IMR-90 (cell line): ENCODE results near the gene MUCL3. TPM values are rescaled to one million over a fixed set of nuclear protein-coding genes. Genes with fewer than 3 reads are reported as not detected.

Experiments
- ATAC-seq: fragments of 200-7000 bp; cut with Tn5 transposase; 2 replicates; pipeline ENCODE4 v1.9.1; 2020; ENCODE audit warnings: low read depth, mild to moderate bottlenecking, moderate library complexity
- BruUV-seq: library from RNA; stranded (reverse); fragments of 400-500 nt; replicated peaks from 2 replicates; lab custom pipeline; 2021; lab: Mats Ljungman, UMichigan
- CTCF ChIA-PET: fragments of 300-600 bp; formaldehyde crosslinking; extraction: SDS; loops from one replicate; lab custom pipeline; 2021; ENCODE audit warnings: antibody characterized with exemption; lab: Yijun Ruan, JAX
- POLR2A ChIA-PET: fragments of 300-600 bp; sonication (Branson Sonifier 250); formaldehyde crosslinking; loops from one replicate; lab custom pipeline; 2022; ENCODE audit warnings: antibody characterized with exemption; ENCODE audit not compliant: unreplicated experiment; lab: Charles Lee
- DNase-seq: peaks from one replicate; pipeline ENCODE4 v3.0.0; 2013
- H2AFZ ChIP-seq: replicated peaks from 2 replicates; pipeline ENCODE3; 2013; ENCODE audit warnings: low read length, mild to moderate bottlenecking; ENCODE audit not compliant: poor library complexity
- H2AK5ac ChIP-seq: 2 replicates; pipeline ENCODE4 v1.6.1; 2013; ENCODE audit warnings: low read depth, low read length, inconsistent platforms
- H2AK9ac ChIP-seq: replicated peaks from 2 replicates; pipeline ENCODE3; 2013; ENCODE audit warnings: mild to moderate bottlenecking, low read depth, low read length, moderate library complexity; ENCODE audit not compliant: poor library complexity
- H2BK120ac ChIP-seq: 2 replicates; pipeline ENCODE4 v1.6.1; 2013; ENCODE audit warnings: low read depth, low read length, inconsistent platforms
- H2BK15ac ChIP-seq: 3 replicates; pipeline ENCODE4 v1.6.1; 2013; ENCODE audit warnings: low read depth, low read length, inconsistent platforms
- H2BK20ac ChIP-seq: 2 replicates; pipeline ENCODE4 v1.6.1; 2013; ENCODE audit warnings: low read depth, mild to moderate bottlenecking, inconsistent platforms, low read length, moderate library complexity
- H2BK5ac ChIP-seq: 2 replicates; pipeline ENCODE4 v1.6.1; 2013; ENCODE audit warnings: mild to moderate bottlenecking, low read depth, low read length, inconsistent platforms; ENCODE audit not compliant: poor library complexity, severe bottlenecking
- H3K14ac ChIP-seq: replicated peaks from 2 replicates; pipeline ENCODE4 v1.6.1; 2013; ENCODE audit warnings: low read depth, low read length, inconsistent platforms
- H3K18ac ChIP-seq: 2 replicates; pipeline ENCODE4 v1.6.1; 2013; ENCODE audit warnings: low read depth, low read length, control low read depth
- H3K23ac ChIP-seq: 2 replicates; pipeline ENCODE4 v1.6.1; 2013; ENCODE audit warnings: low read depth, low read length, inconsistent platforms
- H3K27ac ChIP-seq: 2 replicates; pipeline ENCODE4 v1.5.1; 2013; ENCODE audit warnings: mild to moderate bottlenecking, control low read depth, low read length; ENCODE audit not compliant: insufficient read depth
- H3K27me3 ChIP-seq: 2 replicates; pipeline ENCODE4 v1.6.1; 2013; ENCODE audit warnings: low read length; ENCODE audit not compliant: control insufficient read depth, insufficient read depth
- H3K36me3 ChIP-seq: 2 replicates; pipeline ENCODE4 v1.6.1; 2013; ENCODE audit warnings: low read length, mixed read lengths; ENCODE audit not compliant: control insufficient read depth, insufficient read depth
- H3K4ac ChIP-seq: 2 replicates; pipeline ENCODE4 v1.6.1; 2013; ENCODE audit warnings: low read depth, low read length, inconsistent platforms
- H3K4me1 ChIP-seq: 2 replicates; pipeline ENCODE4 v1.6.1; 2013; ENCODE audit warnings: low read length, mixed read lengths; ENCODE audit not compliant: control insufficient read depth, insufficient read depth
- H3K4me2 ChIP-seq: 2 replicates; pipeline ENCODE4 v1.6.1; 2013; ENCODE audit warnings: low read depth, mild to moderate bottlenecking, control low read depth, low read length, moderate library complexity
- H3K4me3 ChIP-seq: 2 replicates; pipeline ENCODE4 v1.5.1; 2013; ENCODE audit warnings: low read depth, mild to moderate bottlenecking, control low read depth, low read length, moderate library complexity; ENCODE audit not compliant: insufficient read depth
- H3K56ac ChIP-seq: 2 replicates; pipeline ENCODE4 v1.6.1; 2013; ENCODE audit warnings: low read length, inconsistent platforms; ENCODE audit not compliant: insufficient read depth; ENCODE audit errors: extremely low read depth
- H3K79me1 ChIP-seq, 2 experiments: 2 replicates each; pipeline ENCODE4 v1.6.1; 2013; ENCODE audit warnings: low read length in 2 of 2, inconsistent platforms in 1 of 2, low read depth in 1 of 2
- H3K9ac ChIP-seq: 2 replicates; pipeline ENCODE4 v1.6.1; 2013; ENCODE audit warnings: low read depth, low read length, control low read depth
- H3K9me1 ChIP-seq: 2 replicates; pipeline ENCODE4 v1.6.1; 2013; ENCODE audit warnings: low read length, inconsistent platforms; ENCODE audit not compliant: insufficient read depth
- H3K9me3 ChIP-seq: 2 replicates; pipeline ENCODE4 v1.6.1; 2013; ENCODE audit warnings: low read length; ENCODE audit not compliant: control insufficient read depth, insufficient read depth
- H4K20me1 ChIP-seq: 2 replicates; pipeline ENCODE4 v1.6.1; 2013; ENCODE audit warnings: low read length, inconsistent platforms; ENCODE audit not compliant: insufficient read depth
- H4K5ac ChIP-seq: 2 replicates; pipeline ENCODE4 v1.6.1; 2013; ENCODE audit warnings: mild to moderate bottlenecking, low read depth, low read length, control low read depth
- H4K8ac ChIP-seq, 2 experiments: 2 replicates each; pipeline ENCODE4 v1.6.1; 2013; ENCODE audit warnings: low read depth in 2 of 2, low read length in 2 of 2, control low read depth in 1 of 2, inconsistent platforms in 1 of 2
- H4K91ac ChIP-seq: 2 replicates; pipeline ENCODE4 v1.6.1; 2013; ENCODE audit warnings: low read depth, low read length, inconsistent platforms; ENCODE audit not compliant: insufficient read depth
- BHLHE40 ChIP-seq: fragments of 150-350 bp; IDR thresholded peaks from 2 replicates; pipeline ENCODE4 v1.6.1; 2016; ENCODE audit warnings: mild to moderate bottlenecking, low read depth, low read length
- CHD1 ChIP-seq: IDR thresholded peaks from 2 replicates; pipeline ENCODE4 v1.6.1; 2012; ENCODE audit warnings: low read depth, low read length, improper control_type of control experiment
- FOS ChIP-seq: fragments of 150-350 bp; IDR thresholded peaks from 2 replicates; pipeline ENCODE4 v1.6.1; 2016; ENCODE audit warnings: low read depth, low read length
- MAFK ChIP-seq: IDR thresholded peaks from 2 replicates; pipeline ENCODE4 v1.6.1; 2012; ENCODE audit warnings: low read depth, low read length, improper control_type of control experiment
- MAZ ChIP-seq: IDR thresholded peaks from 2 replicates; pipeline ENCODE4 v1.6.1; 2012; ENCODE audit warnings: low read depth, mild to moderate bottlenecking, low read length, improper control_type of control experiment, moderate library complexity, borderline replicate concordance
- MXI1 ChIP-seq: IDR thresholded peaks from 2 replicates; pipeline ENCODE4 v1.6.1; 2012; ENCODE audit warnings: low read depth, mild to moderate bottlenecking, low read length, moderate library complexity, borderline replicate concordance
- NFE2L2 ChIP-seq: fragments of 150-350 bp; IDR thresholded peaks from 2 replicates; pipeline ENCODE4 v1.6.1; 2016; ENCODE audit warnings: low read depth, mild to moderate bottlenecking, low read length
- RAD21 ChIP-seq: IDR thresholded peaks from 2 replicates; pipeline ENCODE4 v1.6.1; 2012; ENCODE audit warnings: low read length, improper control_type of control experiment
- RFX5 ChIP-seq: IDR thresholded peaks from 2 replicates; pipeline ENCODE4 v1.8.0; 2012; ENCODE audit warnings: low read depth, mild to moderate bottlenecking, low read length, moderate library complexity
- SMC3 ChIP-seq: fragments of 150-350 bp; IDR thresholded peaks from 2 replicates; pipeline ENCODE4 v1.6.1; 2016; ENCODE audit warnings: low read depth, mild to moderate bottlenecking, antibody characterized with exemption, low read length, moderate library complexity
- WGBS, 2 experiments: methylation state at CpG; one replicate each; pipeline versions ENCODE4 v1.1.5 to v1.1.7; 2013; ENCODE audit warnings: missing lambda C conversion rate in 2 of 2; ENCODE audit not compliant: insufficient read length in 1 of 2; ENCODE audit errors: extremely low coverage in 2 of 2; 5-methylcytosine and 5-hydroxymethylcytosine counted together
- dilution Hi-C: fragments of 300-500 bp; cut with HindIII; formaldehyde crosslinking; loops from one replicate; pipeline ENCODE4 v1.14.3; 2018; ENCODE audit warnings: low sequenced_read_pairs; ENCODE audit not compliant: unreplicated experiment
- in situ Hi-C: fragments of 300-500 bp; cut with MboI; formaldehyde crosslinking; loops from 3 replicates; pipeline ENCODE4 v1.14.3; 2019; ENCODE audit warnings: low sequenced_read_pairs, inconsistent platforms, mixed read lengths
- intact Hi-C: fragments of 100-400 bp; cut with micrococcal nuclease; formaldehyde crosslinking; loops from 2 replicates; pipeline ENCODE4 v1.10.0; 2022
- polyA plus RNA-seq, 3 experiments: library from polyadenylated mRNA; depleted of rRNA; stranded (reverse); fragments of >200 nt; gene quantifications; 2 replicates each; pipeline ENCODE4 v1.2.3, GENCODE V29; 2012; ENCODE audit warnings: low replicate concordance in 1 of 3
- total RNA-seq: library from RNA; depleted of rRNA; stranded (reverse); fragments of >200 nt; gene quantifications from 2 replicates; pipeline ENCODE4 v1.2.3, GENCODE V29; 2012
- TF ChIP-seq, protein P1 (sequence below): fragments of 150-350 bp; IDR thresholded peaks from 2 replicates; pipeline ENCODE4 v1.6.1; 2016; ENCODE audit warnings: low read depth, mild to moderate bottlenecking, low read length, moderate library complexity, borderline replicate concordance
- TF ChIP-seq, protein P2 (sequence below): conservative IDR thresholded peaks from 2 replicates; pipeline ENCODE4 v1.5.1; 2012; ENCODE audit warnings: mild to moderate bottlenecking, low read depth, low read length, improper control_type of control experiment

The MUCL3 gene
- total and polyA plus RNA-seq, 2 of the 4 experiments (the other 2 are of a cell fraction) = not detected

DNA sequence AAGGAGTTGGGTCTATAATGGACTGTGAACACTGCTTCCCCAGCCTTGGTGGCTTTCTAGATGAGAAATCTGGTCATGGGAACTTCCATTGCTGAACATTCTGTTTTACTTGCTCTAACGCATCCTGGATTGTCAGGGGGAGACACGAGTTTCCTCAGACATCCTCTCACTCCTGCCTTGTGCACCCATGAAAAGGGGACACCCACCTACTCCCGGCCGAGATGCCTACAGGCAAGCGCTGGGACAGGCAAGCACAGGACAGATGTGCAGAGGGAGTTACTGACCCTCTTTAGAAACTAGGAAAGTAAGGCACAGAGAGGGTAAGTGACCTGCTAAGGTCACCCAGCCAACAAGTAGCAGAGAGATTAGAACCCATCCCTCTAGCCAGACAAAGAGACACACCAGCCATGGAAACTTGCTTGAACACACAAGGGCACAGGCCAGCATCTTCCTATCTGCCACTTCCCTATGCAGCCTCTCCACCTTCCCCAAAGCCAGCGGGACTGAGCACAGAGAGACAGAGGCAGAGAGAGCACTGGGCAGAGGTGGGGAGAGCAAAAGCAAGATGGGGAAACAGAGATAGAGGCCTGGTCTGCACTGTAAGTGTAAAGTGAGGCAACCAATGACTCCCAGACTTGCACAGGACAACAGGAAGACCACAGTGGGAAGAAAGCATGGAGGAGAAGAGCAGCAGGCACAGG lies 8.0 kb upstream of the MUCL3 start:
- POLR2A ChIA-PET = no interaction called here
- Histone ChIP-seq H2BK15ac (no peak overlapping the region), H3K9me1 (no peaks in the 10 kb centered on the region), H2BK5ac (no peak overlapping the region), H3K4me2 (no peak overlapping the region), H4K5ac (no peak overlapping the region), H3K27me3 (peaks cover 40% of the 10 kb centered on the region), H3K14ac (no peak overlapping the region), H3K4me1 (no peaks in the 10 kb centered on the region), H2BK120ac (no peak overlapping the region), H4K8ac (no peak overlapping the region), H4K20me1 (no peaks in the 10 kb centered on the region), H3K4me3 (no peak overlapping the region), H2AK5ac (no peak overlapping the region), H2AFZ (no peak overlapping the region), H3K4ac (no peak overlapping the region), H3K18ac (no peak overlapping the region), H3K79me1 (no peaks in the 10 kb centered on the region), H2BK20ac (no peak overlapping the region), H4K91ac (no peak overlapping the region), H3K9ac (no peak overlapping the region), H3K56ac (no peak overlapping the region), H3K23ac (no peak overlapping the region), H3K27ac (no peak overlapping the region), H2AK9ac (no peak overlapping the region), H3K9me3 (peaks cover 4% of the 10 kb centered on the region), H3K36me3 (no peaks in the 10 kb centered on the region; the same call in 1 of the 2 replicates)
- in situ Hi-C loops (no loop called here), intact Hi-C loops (no loop called here), dilution Hi-C loops (no loop called here)
- no peak for ATAC-seq
- no TSS peak for BruUV-seq
- TF ChIP-seq BHLHE40 (no peak), MAZ (no peak), NFE2L2 (no peak), MXI1 (no peak), MAFK (no peak), RFX5 (no peak), FOS (no peak), CHD1 (no peak), SMC3 (no peak), RAD21 (no peak)
- TF ChIP-seq, protein P1, sequence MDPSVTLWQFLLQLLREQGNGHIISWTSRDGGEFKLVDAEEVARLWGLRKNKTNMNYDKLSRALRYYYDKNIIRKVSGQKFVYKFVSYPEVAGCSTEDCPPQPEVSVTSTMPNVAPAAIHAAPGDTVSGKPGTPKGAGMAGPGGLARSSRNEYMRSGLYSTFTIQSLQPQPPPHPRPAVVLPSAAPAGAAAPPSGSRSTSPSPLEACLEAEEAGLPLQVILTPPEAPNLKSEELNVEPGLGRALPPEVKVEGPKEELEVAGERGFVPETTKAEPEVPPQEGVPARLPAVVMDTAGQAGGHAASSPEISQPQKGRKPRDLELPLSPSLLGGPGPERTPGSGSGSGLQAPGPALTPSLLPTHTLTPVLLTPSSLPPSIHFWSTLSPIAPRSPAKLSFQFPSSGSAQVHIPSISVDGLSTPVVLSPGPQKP = no peak
- TF ChIP-seq, protein P2, sequence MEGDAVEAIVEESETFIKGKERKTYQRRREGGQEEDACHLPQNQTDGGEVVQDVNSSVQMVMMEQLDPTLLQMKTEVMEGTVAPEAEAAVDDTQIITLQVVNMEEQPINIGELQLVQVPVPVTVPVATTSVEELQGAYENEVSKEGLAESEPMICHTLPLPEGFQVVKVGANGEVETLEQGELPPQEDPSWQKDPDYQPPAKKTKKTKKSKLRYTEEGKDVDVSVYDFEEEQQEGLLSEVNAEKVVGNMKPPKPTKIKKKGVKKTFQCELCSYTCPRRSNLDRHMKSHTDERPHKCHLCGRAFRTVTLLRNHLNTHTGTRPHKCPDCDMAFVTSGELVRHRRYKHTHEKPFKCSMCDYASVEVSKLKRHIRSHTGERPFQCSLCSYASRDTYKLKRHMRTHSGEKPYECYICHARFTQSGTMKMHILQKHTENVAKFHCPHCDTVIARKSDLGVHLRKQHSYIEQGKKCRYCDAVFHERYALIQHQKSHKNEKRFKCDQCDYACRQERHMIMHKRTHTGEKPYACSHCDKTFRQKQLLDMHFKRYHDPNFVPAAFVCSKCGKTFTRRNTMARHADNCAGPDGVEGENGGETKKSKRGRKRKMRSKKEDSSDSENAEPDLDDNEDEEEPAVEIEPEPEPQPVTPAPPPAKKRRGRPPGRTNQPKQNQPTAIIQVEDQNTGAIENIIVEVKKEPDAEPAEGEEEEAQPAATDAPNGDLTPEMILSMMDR = no peak
- no CpG with 5 or more reads among the region's 6 CpGs for WGBS, 2 experiments
- DNase-seq = no peak
- CTCF ChIA-PET = no interaction called here
